ENCODE results near the gene SLC4A11.

Gene SLC4A11

GRCh38 chr20:3209257-3209945 lies 29.6 kb downstream of the SLC4A11 start, which contains the start of gene ITPA:
Gene ITPA (plus strand): TSS chr20:3209498. CDS start chr20:3209552, 54 bp downstream.
- TF ChIP-seq, protein P1, sequence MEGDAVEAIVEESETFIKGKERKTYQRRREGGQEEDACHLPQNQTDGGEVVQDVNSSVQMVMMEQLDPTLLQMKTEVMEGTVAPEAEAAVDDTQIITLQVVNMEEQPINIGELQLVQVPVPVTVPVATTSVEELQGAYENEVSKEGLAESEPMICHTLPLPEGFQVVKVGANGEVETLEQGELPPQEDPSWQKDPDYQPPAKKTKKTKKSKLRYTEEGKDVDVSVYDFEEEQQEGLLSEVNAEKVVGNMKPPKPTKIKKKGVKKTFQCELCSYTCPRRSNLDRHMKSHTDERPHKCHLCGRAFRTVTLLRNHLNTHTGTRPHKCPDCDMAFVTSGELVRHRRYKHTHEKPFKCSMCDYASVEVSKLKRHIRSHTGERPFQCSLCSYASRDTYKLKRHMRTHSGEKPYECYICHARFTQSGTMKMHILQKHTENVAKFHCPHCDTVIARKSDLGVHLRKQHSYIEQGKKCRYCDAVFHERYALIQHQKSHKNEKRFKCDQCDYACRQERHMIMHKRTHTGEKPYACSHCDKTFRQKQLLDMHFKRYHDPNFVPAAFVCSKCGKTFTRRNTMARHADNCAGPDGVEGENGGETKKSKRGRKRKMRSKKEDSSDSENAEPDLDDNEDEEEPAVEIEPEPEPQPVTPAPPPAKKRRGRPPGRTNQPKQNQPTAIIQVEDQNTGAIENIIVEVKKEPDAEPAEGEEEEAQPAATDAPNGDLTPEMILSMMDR (IDR thresholded peaks at IDR 0.05; ENCODE audit: low read depth, low read length): no peak
- H3K4me3 ChIP-seq (ENCODE audit: low read depth, low read length): peak within 1 kb of the TSS; percentile 86

DNA sequence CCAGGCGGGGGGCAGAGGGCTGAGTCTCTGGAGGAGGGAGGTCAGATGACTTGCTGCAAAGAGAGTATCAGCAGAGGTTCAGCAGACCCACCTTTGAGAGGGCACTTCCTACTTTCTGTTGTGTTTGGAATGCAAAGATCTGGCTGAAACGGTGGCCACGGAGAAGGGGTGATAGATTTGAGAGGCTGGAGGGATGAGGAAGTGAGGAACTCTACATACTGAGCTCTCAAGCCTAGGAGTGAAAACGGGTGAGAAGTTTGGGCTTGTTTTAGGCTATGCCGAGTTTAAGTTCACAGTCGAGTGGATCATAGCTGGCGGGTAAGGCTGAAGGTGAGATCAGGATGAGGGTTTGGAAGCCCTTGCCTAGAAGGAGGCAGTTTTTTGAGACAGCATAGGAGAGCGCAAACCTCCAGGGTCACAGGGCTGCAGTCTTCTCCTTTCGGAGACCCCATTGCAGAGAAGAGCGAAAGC lies 30.2 kb downstream of the SLC4A11 start:
- H3K4me3 ChIP-seq (ENCODE audit: low read depth, low read length): peak overlapping the region; percentile 86
- TF ChIP-seq, protein P1 (IDR thresholded peaks at IDR 0.05; ENCODE audit: low read depth, low read length): no peak

- peak within 1 kb of the TSS; percentile 73 for H3K4me3 ChIP-seq (ENCODE audit: low read depth, low read length)
- TF ChIP-seq, protein P1 (IDR thresholded peaks at IDR 0.05; ENCODE audit: low read depth, low read length): no peak
Measured at GRCh38 chr20:3204124-3204794, 34.7 kb downstream of the SLC4A11 start, which contains the start of gene DDRGK1. Gene DDRGK1 (minus strand): TSS chr20:3204682. CDS start chr20:3204627, 55 bp downstream.

GRCh38 chr20:3203315-3204123 lies 35.5 kb downstream of the SLC4A11 start:
- TF ChIP-seq, protein P1 (IDR thresholded peaks at IDR 0.05; ENCODE audit: low read depth, low read length): no peak
- H3K4me3 ChIP-seq (ENCODE audit: low read depth, low read length): peak overlapping the region; percentile 73

GRCh38 chr20:3202965-3203314 lies 36.0 kb downstream of the SLC4A11 start:
- TF ChIP-seq, protein P1 (IDR thresholded peaks at IDR 0.05; ENCODE audit: low read depth, low read length): no peak
- peak overlapping the region; percentile 73 for H3K4me3 ChIP-seq (ENCODE audit: low read depth, low read length)

DNA sequence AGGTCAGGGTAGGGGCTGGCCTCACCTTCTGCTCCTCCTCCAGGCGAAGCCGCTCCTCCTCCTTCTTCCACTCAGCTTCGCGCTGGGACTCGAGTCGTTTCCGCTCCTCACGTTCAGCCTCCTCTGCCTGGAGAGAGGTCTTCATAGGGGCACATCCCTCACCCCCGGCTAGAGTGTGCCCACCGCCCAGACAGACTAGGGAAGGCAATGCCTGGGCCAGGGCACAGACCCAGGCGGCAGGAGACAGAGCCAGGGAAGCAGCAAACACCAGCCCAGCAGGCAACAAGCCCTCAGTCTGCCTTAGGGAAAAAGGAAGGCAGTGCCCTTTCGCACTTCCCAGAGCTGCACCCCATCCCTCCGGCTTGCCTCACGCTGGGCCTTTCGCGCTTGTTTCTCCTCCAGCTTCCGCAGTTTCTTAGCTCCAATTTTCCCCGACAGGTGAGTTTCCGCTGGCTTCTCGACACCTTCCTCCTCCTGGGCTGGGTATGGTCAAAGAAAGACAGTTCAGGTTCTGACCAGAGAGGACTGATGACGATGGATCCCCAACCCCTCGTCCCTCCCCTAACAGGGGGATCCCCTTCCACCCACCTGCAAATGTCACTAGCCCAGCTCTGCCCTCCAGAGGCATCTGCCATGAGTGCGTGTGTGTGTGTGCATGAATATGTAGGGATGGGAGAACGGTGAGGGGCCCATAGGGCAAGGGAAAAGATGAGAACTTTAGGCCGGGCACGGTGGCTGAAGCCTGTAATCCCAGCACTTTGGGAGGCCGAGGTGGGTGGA lies 38.8 kb downstream of the SLC4A11 start:
- TF ChIP-seq, protein P1 (IDR thresholded peaks at IDR 0.05; ENCODE audit: low read depth, low read length): no peak
- no peak overlapping the region for H3K4me3 ChIP-seq (ENCODE audit: low read depth, low read length)

All from WI38 (cell line).